Hepatocyte (in vitro differentiated cells): ENCODE measurements around the gene PHYKPL.

ENCODE experiments used
- CTCF ChIP-seq: fragments of 200-600 bp; sonication (generic); IDR thresholded peaks from 2 replicates; pipeline ENCODE4 v1.5.1; 2016; ENCODE audit warnings: antibody characterized with exemption, mild to moderate bottlenecking; ENCODE audit not compliant: poor library complexity
- EZH2 ChIP-seq: fragments of 200-600 bp; sonication (generic); IDR thresholded peaks from 2 replicates; pipeline ENCODE4 v1.6.1; 2016; ENCODE audit warnings: antibody characterized with exemption, mild to moderate bottlenecking, borderline replicate concordance
- EZH2phosphoT487 ChIP-seq: fragments of 200-600 bp; sonication (generic); IDR thresholded peaks from one replicate; pipeline ENCODE4 v1.6.1; 2018; ENCODE audit warnings: antibody characterized with exemption, mild to moderate bottlenecking, low read depth, moderate library complexity; ENCODE audit not compliant: unreplicated experiment, severe bottlenecking

- TF ChIP-seq EZH2 = no peak
- no peak for TF ChIP-seq CTCF
- no peak for TF ChIP-seq EZH2phosphoT487
Measured at GRCh38 chr5:178229861-178230260, 2.7 kb downstream of the PHYKPL start.
